OCI-LY3 (cell line): ENCODE results near the gene CD9.
A peak's percentile ranks its signal among the peaks of the same experiment; 100 is the strongest.

Experiments
- H2AFZ ChIP-seq: fragments of 200-600, 300-600 bp; shearing (Covaris generic); 2 replicates; pipeline ENCODE4 v1.6.0; 2014; ENCODE audit warnings: antibody characterized with exemption, low read depth, low read length
- H3K27ac ChIP-seq: fragments of 200-600, 300-600 bp; sonication (generic); 2 replicates; pipeline ENCODE4 v1.5.1; 2014; ENCODE audit warnings: mild to moderate bottlenecking, low read length, moderate library complexity, mixed read lengths
- H3K27me3 ChIP-seq: fragments of 200-600, 300-600 bp; sonication (generic); 2 replicates; pipeline ENCODE4 v1.6.1; 2014; ENCODE audit warnings: low read depth, low read length, mixed read lengths
- H3K36me3 ChIP-seq: fragments of 200-600, 300-600 bp; sonication (generic); replicated peaks from 2 replicates; pipeline ENCODE3; 2014; ENCODE audit warnings: low read depth, low read length, mixed read lengths
- H3K4me1 ChIP-seq: fragments of 300-600, 200-600 bp; sonication (generic); 2 replicates; pipeline ENCODE4 v1.6.1; 2014; ENCODE audit warnings: low read length, mixed read lengths
- H3K4me2 ChIP-seq: fragments of 200-600, 300-600 bp; sonication (generic); 2 replicates; pipeline ENCODE4 v1.6.1; 2014; ENCODE audit warnings: low read length, mixed read lengths
- H3K4me3 ChIP-seq: fragments of 300-600, 200-600 bp; sonication (generic); 2 replicates; pipeline ENCODE4 v1.5.1; 2014; ENCODE audit warnings: antibody characterized with exemption, mild to moderate bottlenecking, low read length, moderate library complexity
- H3K79me2 ChIP-seq: fragments of 300-600, 200-600 bp; shearing (Covaris generic); 2 replicates; pipeline ENCODE4 v1.6.1; 2014; ENCODE audit warnings: mild to moderate bottlenecking, low read length, mixed read lengths
- H3K9ac ChIP-seq: fragments of 300-600, 200-600 bp; shearing (Covaris generic); 2 replicates; pipeline ENCODE4 v1.6.0; 2014; ENCODE audit warnings: mild to moderate bottlenecking, low read length, moderate library complexity
- H3K9me3 ChIP-seq: fragments of 200-600, 300-600 bp; shearing (Covaris generic); 2 replicates; pipeline ENCODE4 v1.6.1; 2014; ENCODE audit warnings: low read length, mixed read lengths; ENCODE audit not compliant: insufficient read depth
- H4K20me1 ChIP-seq: fragments of 200-600, 300-600 bp; sonication (generic); 2 replicates; pipeline ENCODE4 v1.6.1; 2016; ENCODE audit warnings: low read length, mixed read lengths; ENCODE audit not compliant: insufficient read depth
- CTCF ChIP-seq: fragments of 200-600, 300-600 bp; sonication (generic); IDR thresholded peaks from 2 replicates; pipeline ENCODE4 v1.5.1; 2014; ENCODE audit warnings: antibody characterized with exemption, low read length, low read depth
- EZH2phosphoT487 ChIP-seq: fragments of 200-600 bp; shearing (Covaris generic); IDR thresholded peaks from 2 replicates; pipeline ENCODE4 v1.6.1; 2018; ENCODE audit warnings: antibody characterized with exemption, mixed run types, low read depth

Gene CD9

GRCh38 chr12:6198051-6198450, 2.1 kb upstream of the CD9 start:
- TF ChIP-seq CTCF = no peak
- Histone ChIP-seq H3K4me1 (peaks cover 12% of the 10 kb centered on the region), H3K79me2 (no peaks in the 10 kb centered on the region), H3K4me3 (no peak overlapping the region), H3K9me3 (no peaks in the 10 kb centered on the region), H2AFZ (no peak overlapping the region), H4K20me1 (no peaks in the 10 kb centered on the region), H3K4me2 (no peak overlapping the region), H3K27ac (no peak overlapping the region), H3K9ac (no peak overlapping the region), H3K36me3 (no peaks in the 10 kb centered on the region), H3K27me3 (peaks cover 64% of the 10 kb centered on the region)

GRCh38 chr12:6198556-6198955, 1.6 kb upstream of the CD9 start:
- peaks cover 62% of the 10 kb centered on the region for H3K27me3 ChIP-seq
- H3K27ac ChIP-seq = no peak overlapping the region
- H3K36me3 ChIP-seq = no peaks in the 10 kb centered on the region
- no peaks in the 10 kb centered on the region for H3K79me2 ChIP-seq
- no peaks in the 10 kb centered on the region for H4K20me1 ChIP-seq
- TF ChIP-seq CTCF (no peak), EZH2phosphoT487 (no peak)
- H3K9ac ChIP-seq = no peak overlapping the region
- no peak overlapping the region for H3K4me2 ChIP-seq
- H2AFZ ChIP-seq = no peak overlapping the region
- no peaks in the 10 kb centered on the region for H3K9me3 ChIP-seq
- no peak overlapping the region for H3K4me3 ChIP-seq
- peaks cover 12% of the 10 kb centered on the region for H3K4me1 ChIP-seq

GRCh38 chr12:6198985-6199530, 1.1 kb upstream of the CD9 start:
- Histone ChIP-seq H3K27ac (no peak overlapping the region), H3K4me1 (peaks cover 12% of the 10 kb centered on the region), H2AFZ (peak overlapping the region; percentile 71; the same call in 1 of the 2 replicates), H3K27me3 (peaks cover 60% of the 10 kb centered on the region), H3K9me3 (no peaks in the 10 kb centered on the region), H3K4me2 (peak overlapping the region; percentile 71), H3K79me2 (no peaks in the 10 kb centered on the region), H3K9ac (no peak overlapping the region), H3K4me3 (peak overlapping the region; percentile 79), H4K20me1 (no peaks in the 10 kb centered on the region), H3K36me3 (no peaks in the 10 kb centered on the region)
- TF ChIP-seq EZH2phosphoT487 (no peak), CTCF (no peak)

- H3K79me2 ChIP-seq = no peaks in the 10 kb centered on the region
- peak overlapping the region; percentile 60; the same call in 1 of the 2 replicates for H3K9ac ChIP-seq
- H3K4me2 ChIP-seq = peak overlapping the region; percentile 71
- H3K27ac ChIP-seq = no peak overlapping the region
- H2AFZ ChIP-seq = peak overlapping the region; percentile 71
- peaks cover 57% of the 10 kb centered on the region for H3K27me3 ChIP-seq
- H3K9me3 ChIP-seq = no peaks in the 10 kb centered on the region
- H3K4me3 ChIP-seq = peak overlapping the region; percentile 79
- TF ChIP-seq CTCF (no peak), EZH2phosphoT487 (no peak)
- H4K20me1 ChIP-seq = no peaks in the 10 kb centered on the region
- H3K4me1 ChIP-seq = peaks cover 12% of the 10 kb centered on the region
- H3K36me3 ChIP-seq = no peaks in the 10 kb centered on the region
These were observed 507 bp upstream of the CD9 start for GRCh38 chr12:6199531-6200255.
